Gastroesophageal sphincter (tissue), 3 donors: Measurements from ENCODE around the gene LRRC41.

Experiments
- CTCF ChIP-seq, 4 experiments: fragments of 200-600 bp in 2 of 4; fragments of 450-650 bp in 2 of 4; sonication (generic) in 1 of 4; IDR thresholded peaks; one replicate each; pipeline ENCODE4 v1.5.1; 2017 to 2019; ENCODE audit warnings: antibody characterized with exemption in 4 of 4, mild to moderate bottlenecking in 2 of 4, moderate library complexity in 2 of 4
- EP300 ChIP-seq: sonication (generic); formaldehyde crosslinking; IDR thresholded peaks from one replicate; pipeline ENCODE4 v1.6.1; 2017; ENCODE audit warnings: antibody characterized with exemption, mild to moderate bottlenecking
- POLR2A ChIP-seq, 2 donors: fragments of 450-650 bp; IDR thresholded peaks; one replicate each; pipeline ENCODE4 v1.6.1; 2017; ENCODE audit warnings: antibody characterized with exemption in 2 of 2, mild to moderate bottlenecking in 2 of 2, moderate library complexity in 1 of 2

GRCh38 chr1:46278807-46279206 is 24.6 kb downstream of the LRRC41 start:
- TF ChIP-seq CTCF (IDR thresholded peaks at IDR 0.05) = no peak
- no peak for TF ChIP-seq EP300
- TF ChIP-seq POLR2A (IDR thresholded peaks at IDR 0.05) = no peak
